Esophagus muscularis mucosa (tissue), 4 donors: ENCODE measurements around the gene CHAD.

Experiments
- CTCF ChIP-seq, 3 experiments: fragments of 200-600 bp in 2 of 3; fragments of 450-650 bp in 1 of 3; sonication (generic) in 2 of 3; IDR thresholded peaks; one replicate each; pipeline ENCODE4 v1.5.1; 2017 to 2019; ENCODE audit warnings: antibody characterized with exemption in 3 of 3, mild to moderate bottlenecking in 2 of 3, moderate library complexity in 1 of 3
- EP300 ChIP-seq: sonication (generic); formaldehyde crosslinking; IDR thresholded peaks from one replicate; pipeline ENCODE4 v1.6.1; 2017; ENCODE audit warnings: antibody characterized with exemption
- POLR2A ChIP-seq: fragments of 450-650 bp; IDR thresholded peaks from one replicate; pipeline ENCODE4 v1.6.1; 2017; ENCODE audit warnings: antibody characterized with exemption, moderate library complexity, mild to moderate bottlenecking, low read depth
- POLR2AphosphoS5 ChIP-seq, 2 donors: sonication (generic); formaldehyde crosslinking; IDR thresholded peaks; one replicate each; pipeline ENCODE4 v1.6.1; 2017; ENCODE audit warnings: antibody characterized with exemption in 2 of 2

- TF ChIP-seq POLR2AphosphoS5 (IDR thresholded peaks at IDR 0.05) (peak; percentile 53 to 66), CTCF (IDR thresholded peaks at IDR 0.05) (peak in 1 of 3 experiments; percentile 7), POLR2A (no peak), EP300 (no peak)
Observed at GRCh38 chr17:50425682-50426471, 42.8 kb downstream of the CHAD start, which contains the start of gene ACSF2.
